Right renal pelvis (tissue), 4 donors: ENCODE results near the gene CROCC. TPM values are rescaled to one million over a fixed set of nuclear protein-coding genes. Genes with fewer than 3 reads are reported as not detected.
"Not testable (repeated sequence)": the region's sequence is repeated elsewhere in the genome, so short reads cannot be mapped to it uniquely, and the experiment has no call there.

Source experiments
- DNase-seq, 4 donors: peaks; one replicate each; pipeline ENCODE4 v3.0.0-alpha.2; 2013; ENCODE audit warnings: low read depth in 4 of 4, low spot score in 3 of 4, missing footprints in 1 of 4
- polyA plus RNA-seq, 4 donors: library from polyadenylated mRNA; unstranded; fragments of 120-200 nt; gene quantifications; one replicate each; pipeline ENCODE4 v1.2.1, GENCODE V29; 2013; ENCODE audit not compliant: insufficient read length in 4 of 4

CROCC gene
- polyA plus RNA-seq, 4 donors, result 24.7 to 39.1 (median 29.7) TPM

DNA sequence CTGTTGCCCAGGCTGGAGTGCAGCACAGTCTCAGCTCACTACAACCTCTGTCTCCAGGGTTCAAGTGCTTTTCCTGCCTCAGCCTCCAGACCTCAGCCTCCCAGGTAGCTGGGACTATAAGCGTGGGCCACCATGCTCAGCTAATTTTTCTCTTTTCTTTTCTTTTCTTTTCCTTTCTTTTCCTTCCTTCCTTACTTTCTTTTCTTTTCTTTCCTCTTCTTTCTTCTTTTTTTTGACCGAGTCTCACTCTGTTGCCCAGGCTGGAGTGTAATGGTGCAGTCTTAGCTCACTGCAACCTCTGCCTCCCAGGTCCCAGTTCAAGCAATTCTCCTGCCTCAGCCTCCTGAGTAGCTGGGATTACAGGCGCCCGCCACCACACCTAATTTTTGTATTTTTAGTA lies 42.4 kb downstream of the CROCC start:
- not testable (repeated sequence) for DNase-seq

DNA sequence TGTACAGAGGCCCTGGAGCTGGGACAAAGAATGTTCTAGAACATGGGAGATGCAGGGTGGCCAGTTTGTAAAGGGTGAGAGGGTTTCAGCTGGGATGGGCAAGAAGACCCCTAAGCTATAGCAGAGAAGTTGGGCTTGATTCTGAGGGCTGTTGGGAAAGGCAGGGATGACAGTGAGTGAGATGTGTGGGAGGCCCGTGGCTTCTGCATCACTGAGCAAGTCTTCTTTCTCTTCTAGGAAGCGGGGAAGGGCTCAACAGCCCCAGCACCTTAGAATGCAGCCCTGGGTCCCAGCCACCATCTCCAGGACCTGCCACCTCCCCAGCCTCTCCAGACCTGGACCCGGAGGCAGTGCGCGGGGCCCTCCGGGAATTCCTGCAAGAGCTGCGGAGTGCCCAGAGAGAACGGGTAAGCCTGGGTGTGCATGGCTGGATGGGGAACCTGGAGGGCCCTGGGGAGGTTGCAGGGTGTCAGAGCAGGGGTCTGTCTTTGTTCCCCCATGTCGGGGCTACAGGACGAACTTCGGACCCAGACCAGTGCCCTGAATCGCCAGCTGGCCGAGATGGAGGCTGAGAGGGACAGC lies 43.8 kb downstream of the CROCC start:
- no peak for DNase-seq

- DNase-seq, result no peak
Observed at GRCh38 chr1:16966282-16966681, 44.6 kb downstream of the CROCC start.

DNA sequence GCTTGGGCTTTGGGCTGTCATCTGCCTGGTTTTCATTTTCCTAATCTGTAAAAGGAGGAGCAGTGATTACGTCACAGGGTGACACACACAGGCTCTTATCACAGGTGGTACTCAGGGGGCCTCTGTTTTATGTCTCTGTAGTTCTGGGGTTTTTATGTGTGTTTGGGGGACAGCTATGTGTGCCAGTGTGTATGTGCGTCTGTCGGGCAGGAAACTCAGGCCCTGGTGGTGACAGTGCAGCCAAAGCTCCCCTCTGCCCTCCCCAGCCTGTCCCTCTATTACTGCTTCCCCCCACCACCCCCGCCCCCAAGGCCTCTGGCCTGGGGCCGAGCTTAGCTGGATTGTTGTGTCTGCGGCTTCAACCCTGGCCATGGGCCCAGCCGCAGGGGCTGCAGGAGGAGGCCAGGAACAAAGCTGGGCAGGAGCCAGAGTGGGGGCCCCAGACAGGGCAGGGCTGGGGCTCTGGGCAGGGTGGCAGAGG lies 45.4 kb downstream of the CROCC start:
- no peak for DNase-seq

GRCh38 chr1:16967962-16968361 lies 46.2 kb downstream of the CROCC start:
- no peak for DNase-seq

GRCh38 chr1:16968372-16968771 lies 46.6 kb downstream of the CROCC start:
- no peak for DNase-seq

DNA sequence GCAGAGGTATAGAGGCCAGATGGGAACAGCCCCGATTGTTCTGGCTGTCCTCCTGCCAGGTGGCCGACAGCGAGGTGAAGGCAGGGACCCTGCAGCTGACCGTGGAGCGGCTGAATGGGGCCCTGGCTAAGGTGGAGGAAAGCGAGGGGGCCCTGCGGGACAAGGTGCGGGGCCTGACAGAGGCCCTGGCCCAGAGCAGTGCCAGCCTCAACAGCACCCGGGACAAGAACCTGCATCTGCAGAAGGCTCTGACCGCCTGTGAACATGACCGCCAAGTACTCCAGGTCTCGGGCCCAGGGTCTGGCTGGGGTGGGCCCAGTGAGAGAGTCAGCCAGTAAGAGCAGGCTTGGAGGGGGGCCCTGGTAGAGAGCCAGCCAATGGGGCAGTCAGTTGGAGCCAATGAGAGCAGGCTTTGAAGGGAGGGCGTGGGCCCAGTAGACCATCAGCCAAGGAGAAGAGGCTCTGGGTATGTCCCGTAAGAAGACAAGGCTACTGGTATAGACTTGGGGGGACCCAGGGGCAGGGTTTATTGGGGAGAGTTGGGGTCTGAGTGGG lies 47.4 kb downstream of the CROCC start:
- DNase-seq, result no peak

DNA sequence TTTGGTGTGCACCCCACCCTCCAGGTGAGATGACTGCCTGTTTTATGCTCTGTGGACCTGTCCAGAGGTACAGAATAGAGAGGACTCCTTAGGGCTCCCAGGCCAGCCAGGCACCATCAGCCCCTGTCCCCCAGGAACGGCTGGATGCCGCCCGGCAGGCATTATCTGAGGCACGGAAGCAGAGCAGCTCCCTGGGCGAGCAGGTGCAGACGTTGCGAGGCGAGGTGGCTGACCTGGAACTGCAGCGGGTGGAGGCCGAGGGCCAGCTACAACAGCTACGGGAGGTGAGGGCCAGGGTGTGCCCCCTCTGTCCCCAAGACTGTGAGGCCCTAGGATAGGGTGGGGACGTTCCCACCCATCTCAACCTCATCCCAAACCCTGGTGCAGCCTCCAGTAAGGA lies 47.9 kb downstream of the CROCC start:
- no peak for DNase-seq

DNA sequence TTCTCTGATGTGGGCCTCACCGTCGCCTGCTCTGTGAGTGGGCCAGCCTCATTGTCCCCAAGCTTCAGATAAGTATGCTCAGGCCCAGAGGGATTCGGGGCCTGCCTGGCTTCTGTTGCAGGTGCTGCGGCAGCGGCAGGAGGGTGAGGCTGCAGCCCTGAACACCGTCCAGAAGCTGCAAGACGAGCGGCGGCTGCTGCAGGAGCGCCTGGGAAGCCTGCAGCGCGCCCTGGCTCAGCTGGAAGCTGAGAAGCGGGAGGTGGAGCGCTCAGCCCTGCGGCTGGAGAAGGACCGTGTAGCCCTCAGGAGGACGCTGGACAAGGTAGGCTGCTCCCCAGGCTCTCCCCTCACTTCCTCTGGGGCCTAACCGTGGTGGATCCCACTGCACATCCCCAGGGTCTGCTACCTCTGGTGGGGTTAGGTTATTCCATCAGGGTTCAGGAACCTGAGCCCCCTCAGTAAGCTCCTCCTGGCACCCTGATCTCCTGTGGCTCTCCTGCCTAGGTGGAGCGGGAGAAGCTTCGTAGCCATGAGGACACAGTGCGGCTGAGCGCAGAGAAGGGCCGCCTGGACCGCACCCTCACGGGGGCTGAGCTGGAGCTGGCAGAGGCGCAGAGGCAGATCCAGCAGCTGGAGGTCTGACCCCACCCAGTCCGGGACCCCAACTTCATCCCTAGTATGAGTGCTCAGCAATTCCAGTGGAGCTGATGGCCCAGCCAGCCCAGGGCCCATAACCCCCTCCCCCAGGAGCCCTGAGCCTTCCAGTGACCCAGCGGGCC lies 48.6 kb downstream of the CROCC start:
- DNase-seq, result no peak

GRCh38 chr1:16971341-16972188 lies 49.8 kb downstream of the CROCC start:
- DNase-seq, result no peak

DNA sequence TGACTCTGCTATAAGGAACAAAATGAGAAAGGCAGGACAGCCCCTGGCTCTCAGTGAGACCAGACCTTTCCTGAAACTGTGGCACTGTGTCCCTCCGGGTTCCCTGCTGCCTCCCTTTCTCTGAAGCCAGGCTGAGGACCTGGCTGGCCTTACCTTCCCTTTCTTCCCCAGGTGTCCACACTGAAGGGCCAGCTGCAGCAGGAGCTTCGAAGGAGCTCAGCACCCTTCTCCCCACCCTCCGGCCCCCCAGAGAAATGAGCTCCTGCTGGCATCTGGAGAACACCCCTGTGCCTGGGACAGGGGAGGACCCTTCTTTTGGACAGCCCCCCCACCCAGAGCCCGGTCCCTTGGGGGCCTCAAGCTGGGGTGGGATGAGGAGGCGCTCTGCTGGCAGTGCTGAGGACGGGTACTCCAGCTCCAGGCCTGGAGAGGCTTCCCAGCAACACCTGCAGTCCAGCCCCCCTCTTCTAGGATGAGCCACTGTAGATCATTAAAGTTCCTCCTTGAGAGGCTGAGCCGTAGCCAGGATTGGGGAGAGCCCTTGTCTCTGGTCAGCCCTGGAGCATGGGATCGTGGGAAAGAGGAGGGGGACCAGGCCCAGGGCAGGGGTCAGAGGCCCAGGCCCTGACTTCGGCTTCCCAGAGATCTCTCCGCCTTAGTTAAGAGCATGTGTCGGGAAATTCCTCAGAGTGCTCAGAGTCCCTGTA lies 50.6 kb downstream of the CROCC start:
- no peak for DNase-seq

- DNase-seq, result no peak
Observed at GRCh38 chr1:16973215-16973614, 51.5 kb downstream of the CROCC start.

DNA sequence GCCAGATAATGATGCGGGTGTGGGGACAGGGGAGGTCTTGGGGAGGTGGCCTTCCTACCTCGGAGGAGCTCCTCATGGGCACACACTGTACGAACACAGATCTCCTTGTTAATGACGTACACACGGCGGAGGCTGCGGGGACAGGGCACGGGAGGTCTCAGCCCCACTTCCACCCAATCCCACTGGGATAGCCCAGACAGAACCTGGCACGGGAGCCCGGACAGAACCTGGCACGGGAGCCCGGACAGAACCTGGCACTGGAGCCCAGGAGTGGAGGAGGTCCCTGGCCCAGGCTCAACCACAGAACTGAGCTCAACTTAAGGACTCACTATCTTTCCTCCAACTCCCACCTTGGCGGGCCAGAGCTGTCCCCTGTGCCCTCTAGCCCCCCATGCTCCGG lies 53.5 kb downstream of the CROCC start:
- no peak for DNase-seq

DNA sequence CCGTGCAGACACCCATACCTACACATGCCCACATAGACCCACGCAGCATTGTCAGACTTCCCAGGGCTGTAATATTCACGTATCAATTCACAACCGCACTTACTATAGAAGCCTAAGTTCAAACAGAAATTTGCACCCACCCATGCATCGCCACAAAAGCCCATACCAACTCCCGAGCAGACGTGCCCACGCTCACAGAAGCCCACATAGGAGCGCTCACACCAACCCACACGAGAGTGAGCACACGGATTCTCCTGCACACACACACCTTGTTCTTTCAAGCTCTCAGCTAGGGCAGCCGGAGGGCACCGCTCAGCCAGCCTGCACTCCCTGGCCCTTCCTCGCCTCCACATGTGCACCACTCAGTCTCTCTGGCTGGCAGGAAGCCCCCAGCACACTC lies 54.1 kb downstream of the CROCC start:
- no peak for DNase-seq

GRCh38 chr1:16976966-16977365 lies 55.2 kb downstream of the CROCC start:
- no peak for DNase-seq

- no peak for DNase-seq
Observed at GRCh38 chr1:16977377-16977776, 55.6 kb downstream of the CROCC start.

- no peak for DNase-seq
Observed at GRCh38 chr1:16978139-16978538, 56.4 kb downstream of the CROCC start.

DNA sequence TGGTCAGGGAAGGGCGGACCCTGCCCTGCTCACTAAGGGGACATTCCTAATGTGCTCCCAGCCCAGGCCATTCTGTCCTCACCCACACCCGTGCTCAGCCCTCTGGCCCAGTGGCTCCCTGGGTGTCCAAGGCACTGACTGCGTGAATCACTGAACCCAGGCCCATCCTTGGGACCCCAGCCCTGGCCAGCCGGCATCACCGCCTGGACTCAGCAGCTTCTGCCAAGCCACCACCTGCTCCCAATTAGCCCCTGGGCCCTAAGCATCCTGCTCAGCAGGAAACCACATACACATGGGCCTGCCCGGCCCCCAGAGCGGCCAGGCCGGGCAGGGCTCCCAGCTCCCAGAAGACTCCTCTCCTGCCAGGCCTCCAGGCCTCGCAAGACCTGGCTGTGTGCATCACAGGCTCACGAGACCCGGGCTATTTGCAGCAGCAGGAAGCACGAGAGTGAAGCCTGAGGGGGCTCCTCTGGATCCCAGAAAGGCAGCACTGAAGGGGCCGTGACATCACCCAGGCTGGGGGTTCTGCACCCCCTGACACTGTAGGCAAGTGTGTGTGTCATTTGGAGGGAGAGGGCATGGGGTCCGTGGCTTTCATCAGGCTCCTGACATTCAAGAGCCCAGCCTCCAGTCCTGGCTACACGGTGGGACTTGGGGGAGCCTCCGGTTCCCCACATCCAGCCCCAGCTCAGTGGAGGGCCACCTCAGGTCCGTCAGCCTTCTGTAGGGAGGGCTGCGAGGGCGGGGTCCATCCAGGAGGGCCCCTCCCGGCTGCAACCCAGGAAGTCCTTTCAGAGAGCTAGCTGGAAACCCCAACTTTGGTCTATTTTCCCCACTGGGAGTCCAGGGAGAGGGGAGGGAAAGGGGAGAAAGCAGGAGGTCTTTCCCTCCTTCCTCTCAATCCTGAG lies 57.1 kb downstream of the CROCC start:
- no peak for DNase-seq
